GM18861 (cell line): ENCODE data around the gene APBA1.

ENCODE experiments used
- ATAC-seq: cut with Tn5 transposase; IDR thresholded peaks from one replicate; pipeline ENCODE4 v1.9.1; 2021; ENCODE audit not compliant: unreplicated experiment

Gene APBA1

DNA sequence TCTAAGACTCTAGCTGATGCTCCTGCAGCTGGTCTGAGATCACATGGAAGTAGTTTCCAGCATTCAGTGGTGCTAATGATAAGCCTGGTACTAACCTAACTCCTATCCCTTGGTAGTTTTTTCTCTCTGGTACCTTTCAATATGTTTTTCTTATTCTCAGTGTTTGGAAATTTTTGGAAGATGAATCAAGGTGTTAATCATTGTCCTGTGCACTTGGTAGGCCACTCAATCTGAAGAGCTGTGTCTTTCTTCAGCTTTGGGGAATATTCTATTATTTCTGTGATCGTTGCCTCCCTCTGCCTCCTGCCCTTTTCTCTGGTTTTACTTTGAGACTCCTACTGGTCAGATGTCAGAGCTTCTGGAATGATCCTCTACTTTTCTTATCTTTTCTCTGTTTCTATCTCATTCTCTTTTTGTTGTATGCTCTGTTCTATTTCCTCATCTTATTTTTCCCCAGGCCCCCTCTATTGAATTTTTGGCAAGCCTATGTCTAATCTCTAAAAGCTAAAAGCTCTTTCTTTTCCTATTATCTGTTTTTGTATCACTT, 136.8 kb downstream of the APBA1 start:
- ATAC-seq, result no peak

DNA sequence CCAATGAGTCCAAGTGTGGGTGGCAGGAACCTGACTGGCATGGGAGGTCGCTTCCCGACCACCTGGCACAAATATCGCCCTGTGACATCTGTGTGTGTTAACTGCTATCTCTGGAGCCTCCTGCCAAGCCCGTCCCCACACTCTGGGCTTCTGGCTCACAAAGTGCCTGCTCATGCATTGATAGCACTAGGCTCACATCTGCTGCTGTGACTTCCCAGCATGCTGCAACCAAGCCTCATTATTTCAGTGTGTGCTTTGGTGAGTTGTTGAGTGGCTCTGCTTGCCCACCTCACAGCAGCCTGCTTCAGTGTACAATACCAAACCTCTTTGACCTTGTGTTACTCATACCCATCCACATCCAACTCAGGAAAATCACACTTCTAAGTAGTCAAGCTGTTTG, 139.8 kb downstream of the APBA1 start:
- ATAC-seq, result no peak

DNA sequence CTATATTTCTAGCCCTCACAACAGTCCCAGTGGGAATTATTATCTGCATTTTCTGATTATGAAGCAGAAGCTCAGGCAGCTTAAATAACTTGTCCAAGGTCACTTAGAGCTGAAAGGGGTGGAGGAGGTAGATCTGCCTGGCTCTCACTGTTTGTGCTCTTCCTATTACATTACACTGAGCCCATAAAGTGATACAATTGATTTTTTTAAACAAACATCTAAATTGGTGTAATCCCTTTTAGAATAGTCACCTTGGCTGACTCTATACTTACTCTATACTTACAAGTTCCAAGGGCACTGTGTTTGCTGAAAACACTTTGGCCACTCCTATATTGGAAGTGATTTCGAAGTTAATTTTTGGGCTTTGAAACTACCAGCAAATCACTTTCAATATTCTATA, 144.7 kb downstream of the APBA1 start:
- no peak for ATAC-seq

DNA sequence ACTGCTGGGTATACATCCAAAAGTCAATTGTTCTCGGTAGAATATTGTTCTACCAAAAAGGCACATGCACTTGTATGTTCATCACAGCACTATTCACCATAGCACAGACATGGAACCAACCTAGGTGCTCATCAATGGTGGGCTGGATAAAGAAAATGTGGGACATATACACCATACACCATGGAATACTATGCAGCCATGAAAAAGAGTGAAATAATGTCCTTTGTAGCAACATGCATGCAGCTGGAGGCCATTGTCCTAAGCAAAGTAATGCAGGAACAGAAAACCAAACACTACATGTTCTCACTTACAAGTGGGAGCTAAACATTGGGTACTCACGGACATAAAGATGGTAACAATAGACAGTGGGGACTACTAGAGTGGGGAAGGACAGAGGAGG, 145.5 kb downstream of the APBA1 start:
- no peak for ATAC-seq

DNA sequence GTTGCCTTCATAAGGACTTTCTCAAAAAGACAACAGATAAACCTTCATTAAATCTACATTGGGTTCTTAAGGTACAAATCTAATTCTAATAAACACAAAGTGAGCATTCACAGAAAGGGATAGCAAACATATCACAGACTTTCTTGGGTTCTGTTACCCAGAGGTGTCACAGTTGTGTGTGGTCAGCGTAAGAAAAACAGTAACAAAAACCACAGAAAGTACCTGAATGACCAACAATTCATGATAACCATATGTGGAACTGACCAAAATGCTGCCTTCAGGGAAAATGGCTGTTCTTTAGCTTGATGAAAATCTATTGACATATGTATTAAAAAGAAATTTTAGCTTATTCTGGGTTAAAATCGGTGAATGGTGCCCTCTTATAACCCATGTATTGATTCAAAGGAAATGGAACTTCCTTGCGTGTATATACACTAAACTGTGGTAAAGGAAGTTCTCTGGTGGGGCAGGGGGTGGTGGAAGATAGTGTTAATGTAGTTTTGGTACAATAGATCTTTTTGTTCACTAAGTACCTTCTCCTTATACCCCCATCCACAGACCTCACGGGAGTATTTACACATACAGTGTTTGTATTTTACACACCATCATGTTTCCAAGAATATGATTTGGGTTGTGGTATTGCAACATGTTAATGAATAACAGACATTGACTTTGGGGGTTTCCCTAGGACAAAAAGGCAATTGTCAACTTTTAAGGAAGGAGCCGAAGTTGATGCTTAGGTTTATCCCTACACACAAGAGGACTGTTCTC, 152.5 kb downstream of the APBA1 start:
- peak; percentile 96 for ATAC-seq

DNA sequence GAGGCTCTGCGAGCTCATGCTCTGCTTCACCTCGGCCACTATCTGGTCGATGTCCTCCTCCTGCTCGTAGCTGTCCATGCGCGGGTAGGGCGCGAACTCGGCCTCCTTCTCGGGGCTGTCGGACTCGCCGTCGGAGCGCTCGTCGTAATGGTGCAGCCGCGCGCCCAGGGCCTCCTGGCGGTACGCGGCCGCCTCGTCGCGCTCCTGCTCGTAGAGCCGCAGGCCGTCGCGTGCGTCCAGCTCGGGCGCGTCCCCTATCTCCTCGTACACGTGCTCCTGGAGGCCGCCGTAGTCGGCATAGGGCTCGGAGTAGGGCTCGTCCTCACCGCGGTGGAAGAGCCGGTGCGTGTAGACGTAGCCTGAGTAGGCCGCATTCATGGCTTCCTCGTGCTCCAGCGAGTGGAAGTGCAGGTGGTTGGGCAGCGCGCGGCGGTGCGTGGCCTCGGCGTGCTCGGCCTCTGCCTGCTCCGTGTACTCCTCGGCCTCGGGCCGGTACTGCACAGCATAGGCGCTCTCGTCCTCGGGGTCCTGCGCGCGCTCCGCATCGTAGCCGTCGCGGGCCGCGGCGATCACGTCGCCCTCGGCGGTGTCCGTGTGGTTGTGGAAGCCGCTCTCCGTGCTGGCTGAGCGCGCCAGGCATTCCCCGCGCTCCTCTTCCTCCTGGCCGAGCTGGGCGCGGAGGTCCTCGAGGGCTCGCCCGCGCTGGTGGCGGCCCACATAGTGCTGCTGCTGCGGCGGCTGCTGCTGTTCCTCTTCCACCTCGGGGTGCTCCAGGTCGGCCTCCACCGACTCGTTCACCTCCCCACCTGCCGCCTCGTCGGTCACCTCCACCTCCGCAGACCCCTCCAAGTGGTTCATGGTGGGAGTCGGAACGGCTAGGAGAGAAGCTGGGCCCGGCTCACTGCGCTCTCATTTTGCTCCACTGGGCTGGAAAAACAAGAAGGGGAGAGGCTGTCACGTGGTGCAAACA, 155.5 kb downstream of the APBA1 start:
- ATAC-seq, result no peak

DNA sequence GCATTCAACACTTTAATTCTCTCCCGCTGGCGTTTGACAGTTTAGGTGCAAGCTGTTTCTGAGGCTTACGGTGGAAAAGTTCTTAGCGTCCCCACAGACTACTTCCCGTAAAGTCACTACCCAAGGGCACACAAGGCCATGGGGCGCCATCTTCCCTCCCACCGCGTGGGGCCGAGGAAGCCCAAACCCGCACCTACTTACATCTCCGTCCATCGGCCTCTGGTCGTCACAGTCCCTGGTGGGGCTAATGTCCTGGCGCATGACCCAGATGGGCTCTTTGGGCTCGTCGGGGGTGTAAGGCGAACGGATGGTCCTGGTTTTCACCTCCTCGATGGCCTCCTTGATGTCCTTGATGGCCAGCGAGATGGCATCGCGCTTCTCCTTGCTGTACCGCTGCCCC, 156.4 kb downstream of the APBA1 start:
- no peak for ATAC-seq

DNA sequence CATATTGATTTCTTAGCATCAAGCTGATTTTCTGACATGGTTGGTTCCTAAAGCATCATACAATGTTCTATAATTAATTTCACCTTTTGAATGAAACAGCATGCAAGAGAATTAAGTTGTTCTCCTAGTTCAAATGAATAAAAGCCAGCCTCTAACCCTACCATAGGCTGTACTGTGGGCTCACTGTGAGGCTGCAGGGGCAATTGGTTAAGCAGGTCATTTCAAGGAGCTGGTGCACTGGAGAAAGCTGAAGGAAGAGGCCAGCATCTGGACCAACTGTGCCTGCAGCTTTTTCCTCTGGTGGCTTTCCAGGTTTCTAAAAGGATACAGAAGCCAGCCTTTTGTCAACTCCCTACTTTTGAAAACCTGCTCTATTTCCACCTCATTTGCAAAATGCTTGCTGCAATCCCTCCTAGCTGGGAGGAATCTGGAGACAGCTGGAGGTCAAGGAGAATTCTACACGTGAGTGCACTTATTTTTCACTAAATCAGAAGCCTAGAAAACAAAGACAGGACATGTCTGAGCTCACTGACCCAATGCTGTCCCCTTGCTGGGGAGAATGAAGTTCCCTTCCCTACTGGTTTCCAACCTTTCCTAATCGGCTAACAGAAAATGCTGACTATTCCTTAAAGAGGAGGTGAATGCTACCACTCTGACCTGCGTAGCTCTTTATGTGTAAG, 158.9 kb downstream of the APBA1 start:
- no peak for ATAC-seq

DNA sequence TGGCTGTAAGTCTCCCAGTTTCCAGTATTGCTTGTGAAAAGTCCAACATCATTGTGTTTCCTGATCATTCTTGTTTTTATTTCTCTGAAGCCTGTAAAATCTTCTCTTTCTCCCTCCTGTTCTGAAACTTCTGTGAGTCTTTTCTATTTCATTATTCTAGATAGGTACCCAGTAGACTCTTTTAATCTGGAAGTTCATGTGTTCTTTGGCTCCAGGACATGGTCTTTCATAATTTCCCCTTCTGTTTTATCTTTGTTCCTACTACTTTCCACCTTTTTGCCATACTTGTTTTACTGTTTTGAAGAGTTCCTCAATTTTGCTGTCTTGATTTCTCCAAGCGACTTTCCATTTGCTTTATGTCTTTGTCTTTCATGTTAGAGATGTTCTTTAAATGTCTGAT, 168.1 kb downstream of the APBA1 start:
- no peak for ATAC-seq

DNA sequence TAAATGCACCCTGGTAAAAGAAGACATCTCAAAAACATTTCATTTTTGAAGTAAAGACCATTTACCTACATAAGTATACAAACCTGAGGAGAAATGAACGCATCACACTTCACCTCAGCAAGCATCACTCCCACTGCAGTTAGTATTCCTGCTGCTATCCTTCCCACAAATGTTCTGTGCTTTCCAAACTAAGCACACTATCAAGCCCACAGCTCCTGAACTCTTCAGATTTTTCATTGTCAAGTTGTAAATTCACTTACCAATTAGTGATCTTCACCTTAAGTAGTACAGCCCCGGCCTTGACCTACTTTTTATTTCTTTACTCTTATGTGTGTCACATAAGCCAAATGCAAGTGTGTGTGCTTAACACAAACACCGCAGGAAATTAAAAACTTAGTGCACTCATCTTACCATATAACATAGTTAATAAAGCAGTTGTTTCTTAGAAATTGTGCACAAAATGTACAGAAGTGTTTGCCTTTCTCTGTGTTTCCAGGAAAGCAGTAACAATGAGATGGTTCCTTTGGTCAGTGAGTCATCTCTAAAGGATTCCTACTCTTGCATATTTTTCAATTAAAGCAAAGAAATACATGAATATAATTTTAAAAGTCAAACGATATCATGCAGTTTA, 169.4 kb downstream of the APBA1 start:
- ATAC-seq, result no peak

DNA sequence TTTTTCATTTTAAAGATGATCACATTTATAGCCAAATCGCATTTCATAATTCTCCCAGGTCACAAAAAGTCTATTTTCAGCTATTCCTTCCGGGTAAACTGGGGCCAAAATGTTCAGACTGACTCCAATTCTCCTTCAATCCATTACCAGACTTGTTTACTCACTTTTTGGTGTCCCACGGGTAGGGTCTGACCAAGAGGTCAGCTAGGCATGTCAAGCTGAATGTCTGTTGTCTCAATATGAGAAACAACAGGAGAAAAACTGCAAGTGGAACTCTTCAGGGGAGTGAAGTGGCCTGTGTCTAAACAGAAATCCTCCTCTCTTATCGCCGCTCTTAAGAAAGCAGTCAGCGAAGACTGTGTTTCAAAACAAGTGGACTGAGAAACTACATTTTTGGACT, 171.3 kb downstream of the APBA1 start:
- no peak for ATAC-seq

DNA sequence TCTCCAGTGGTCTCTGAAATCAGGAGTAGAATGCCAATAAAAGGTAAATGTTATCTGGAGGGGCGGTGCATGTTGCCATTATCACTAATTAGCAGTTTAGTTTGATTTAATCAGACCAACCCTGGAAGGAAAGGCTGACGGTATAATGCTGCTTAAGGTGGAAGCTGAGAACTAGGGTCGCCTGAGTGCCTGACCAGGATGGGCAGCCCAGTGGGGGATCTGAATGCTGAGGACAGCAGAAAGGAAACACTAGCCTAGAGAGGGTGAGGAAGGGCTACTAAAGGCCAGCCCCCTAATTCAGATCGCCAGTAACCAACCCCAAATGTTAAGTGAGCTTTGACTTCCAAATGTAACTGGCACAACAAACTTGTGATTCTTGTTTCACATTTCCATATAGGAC, 172.2 kb downstream of the APBA1 start:
- no peak for ATAC-seq

DNA sequence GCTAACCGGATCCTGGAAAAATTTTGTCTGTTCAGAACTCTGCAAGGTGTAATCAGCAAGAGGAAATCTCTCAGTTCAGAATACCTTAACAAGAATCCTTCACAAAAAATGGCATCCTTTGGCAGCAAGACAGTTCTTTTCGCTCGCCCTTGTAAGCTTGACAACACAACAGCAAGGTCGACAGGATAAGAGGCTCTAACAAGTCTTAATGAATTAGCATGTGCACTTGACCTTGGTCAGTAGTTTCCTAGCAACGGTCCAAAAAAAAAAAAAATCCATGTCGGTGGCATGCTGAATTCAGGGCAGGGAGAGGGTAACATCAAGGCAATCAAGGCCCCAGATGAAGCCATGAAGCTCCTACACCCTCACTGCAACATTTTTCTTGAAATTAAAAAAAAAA, 172.8 kb downstream of the APBA1 start:
- ATAC-seq, result no peak

DNA sequence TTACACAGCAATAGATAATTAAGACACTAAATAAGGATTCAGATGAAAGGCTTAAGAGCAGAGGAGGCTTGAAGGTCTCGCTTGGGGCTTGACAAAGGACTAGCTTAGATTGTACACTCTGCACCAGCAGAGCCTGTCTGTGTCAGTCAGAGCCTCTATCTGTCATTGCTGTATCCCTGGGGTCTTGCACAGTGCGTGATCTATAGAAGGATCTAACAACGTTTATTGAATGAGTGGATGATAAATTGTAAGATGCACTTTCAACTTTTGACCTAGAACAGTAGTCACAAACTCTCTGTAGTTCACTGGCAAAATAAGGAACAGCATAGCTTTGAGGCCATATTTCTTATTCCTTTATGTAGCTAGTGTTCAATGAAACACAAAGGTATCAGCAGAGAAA, 173.7 kb downstream of the APBA1 start:
- no peak for ATAC-seq

DNA sequence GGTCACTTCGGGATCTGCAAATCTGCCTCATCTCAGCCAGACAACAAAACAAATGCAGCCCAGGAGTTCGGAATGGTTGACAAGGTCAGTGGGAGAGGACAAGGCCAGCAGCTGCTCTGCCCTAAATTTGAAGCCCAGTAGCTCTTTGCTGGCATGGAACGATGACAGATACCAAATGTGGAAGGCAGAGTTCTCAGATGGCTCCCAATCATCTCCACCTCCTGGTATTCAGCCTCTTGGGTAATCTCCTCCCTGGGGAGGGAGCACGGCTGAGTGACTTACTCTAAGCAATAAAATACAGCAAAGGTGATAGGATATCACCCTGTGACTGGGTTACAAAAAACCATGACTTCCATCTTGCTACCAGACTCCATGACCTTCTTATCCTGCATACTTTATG, 174.4 kb downstream of the APBA1 start:
- no peak for ATAC-seq

DNA sequence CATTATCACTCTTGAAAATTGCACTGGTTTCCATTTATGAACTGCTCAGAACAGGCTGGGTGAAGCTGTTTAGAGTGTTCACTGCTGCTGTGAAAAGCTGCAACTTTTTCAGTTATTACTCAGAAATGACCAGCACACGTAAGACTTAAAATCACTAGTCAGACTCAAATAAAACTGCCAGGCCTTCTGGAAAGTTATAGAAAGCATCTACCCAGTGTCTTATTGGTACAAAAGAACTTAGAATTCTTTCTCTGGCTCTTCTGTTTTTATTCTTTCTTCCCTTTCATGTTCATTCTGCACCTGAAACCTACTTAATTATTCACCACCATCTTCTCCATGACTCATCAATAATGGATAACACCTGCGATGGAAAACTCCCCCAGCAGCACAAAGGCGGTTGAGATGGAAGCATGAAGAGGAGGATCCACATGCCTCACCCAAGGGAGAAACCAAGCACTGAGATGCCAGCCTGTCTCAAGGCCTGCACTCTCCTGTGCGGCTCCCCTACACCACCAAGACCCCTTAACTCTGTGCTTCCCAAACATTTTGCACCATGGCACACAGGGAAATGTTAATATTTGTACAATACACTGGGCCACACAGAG, 175.2 kb downstream of the APBA1 start:
- ATAC-seq, result no peak

DNA sequence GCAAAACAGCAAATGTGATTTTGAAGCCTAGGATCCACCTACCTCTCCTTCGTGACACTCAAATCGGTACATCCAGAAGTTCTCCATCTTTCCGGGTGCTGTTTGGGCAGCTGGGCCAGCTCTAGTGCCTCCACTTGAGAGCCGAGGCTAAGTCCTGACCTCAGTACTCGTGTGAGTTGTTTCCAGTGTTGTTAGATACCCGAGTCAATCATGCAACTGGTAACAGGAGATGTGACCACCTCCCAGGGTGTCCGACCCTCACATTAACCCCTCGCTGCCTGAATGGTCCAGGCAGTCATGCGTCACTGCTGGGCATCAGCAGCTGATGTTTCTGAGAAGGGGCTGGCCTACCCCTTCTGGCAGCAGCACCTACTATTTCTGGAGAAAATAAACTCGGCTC, 176.9 kb downstream of the APBA1 start:
- ATAC-seq, result no peak

DNA sequence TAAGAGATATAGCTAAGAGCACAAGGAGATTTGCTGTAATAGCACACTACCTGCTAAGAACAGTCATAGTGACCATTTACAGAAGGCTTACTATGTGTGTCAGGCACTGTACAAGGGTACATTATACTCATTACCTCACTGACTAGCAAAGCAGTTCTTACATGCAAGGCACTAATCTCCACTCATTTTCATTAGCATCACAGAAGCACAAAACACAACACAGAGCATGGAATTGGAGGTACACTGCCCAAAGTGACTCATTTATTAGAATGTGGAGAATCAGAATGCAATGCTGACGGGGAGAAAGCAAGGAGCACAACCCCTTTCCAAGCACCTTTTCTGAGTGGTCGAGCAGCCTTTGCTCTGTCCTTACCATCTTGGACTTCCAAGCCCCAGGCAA, 177.4 kb downstream of the APBA1 start:
- no peak for ATAC-seq

DNA sequence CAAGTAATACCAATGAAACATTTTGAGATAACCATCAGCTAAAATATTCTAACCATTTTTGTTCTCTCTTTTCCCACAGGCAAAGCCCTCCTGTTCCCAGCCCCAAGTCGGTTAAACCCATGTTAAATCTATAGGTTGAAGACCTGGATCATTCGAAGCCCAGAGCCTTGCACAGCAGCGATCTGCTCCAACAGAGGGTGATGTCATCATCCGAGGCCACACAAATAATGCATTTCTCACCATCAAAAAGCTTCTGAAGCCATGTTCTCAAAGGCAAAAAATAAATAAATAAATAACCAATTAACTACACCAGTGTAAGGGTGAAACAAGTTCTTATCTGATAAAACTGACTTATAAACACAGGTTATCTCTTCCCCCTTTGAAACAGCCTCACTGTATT, 178.0 kb downstream of the APBA1 start:
- no peak for ATAC-seq

DNA sequence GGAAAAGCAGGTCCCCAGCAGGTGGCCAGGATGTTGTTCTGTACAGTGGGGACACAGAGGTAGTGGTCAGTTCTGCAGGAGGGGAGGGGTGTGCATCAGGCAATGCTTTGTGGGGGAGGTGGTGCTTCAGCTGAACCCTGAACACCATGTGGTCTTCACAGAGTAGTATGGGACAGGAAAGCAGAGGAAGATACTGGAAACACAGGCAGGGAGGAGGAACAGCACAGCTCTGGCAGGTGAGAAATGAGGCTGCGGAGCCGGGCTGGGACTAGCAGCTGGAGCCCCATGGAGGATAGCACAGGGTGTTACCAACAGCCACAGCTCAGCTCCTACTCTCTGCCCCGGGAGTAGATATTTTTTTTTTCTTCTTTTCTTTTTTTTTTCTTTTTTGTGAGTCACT, 185.7 kb downstream of the APBA1 start:
- no peak for ATAC-seq

DNA sequence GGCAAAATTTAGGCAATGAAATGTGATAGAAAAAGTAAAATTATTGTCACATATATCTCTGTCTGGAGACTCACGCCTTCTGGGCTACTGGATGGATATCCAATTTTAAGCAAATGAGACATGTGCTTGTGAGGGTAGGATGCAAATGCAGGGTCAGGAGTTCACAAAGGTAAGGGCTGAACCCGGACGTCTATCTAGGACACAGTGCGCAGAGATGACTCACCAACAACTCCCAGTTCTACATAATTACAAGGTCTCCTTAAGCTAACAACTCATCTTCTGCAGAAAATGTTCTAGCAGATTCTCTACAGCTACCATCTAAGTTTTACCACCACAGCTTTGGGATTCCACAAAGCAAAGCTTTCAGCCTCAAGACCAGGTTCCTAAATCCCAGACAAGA, 186.7 kb downstream of the APBA1 start:
- ATAC-seq, result no peak
